Measurements from ENCODE around the gene RHOC. TPM values are rescaled to one million over a fixed set of nuclear protein-coding genes. Genes with fewer than 3 reads are reported as not detected.
A peak's percentile ranks its signal among the peaks of the same experiment; 100 is the strongest.

RHOC gene
- polyA plus RNA-seq (2013), result 286 and 295 TPM in 2 replicates

DNA sequence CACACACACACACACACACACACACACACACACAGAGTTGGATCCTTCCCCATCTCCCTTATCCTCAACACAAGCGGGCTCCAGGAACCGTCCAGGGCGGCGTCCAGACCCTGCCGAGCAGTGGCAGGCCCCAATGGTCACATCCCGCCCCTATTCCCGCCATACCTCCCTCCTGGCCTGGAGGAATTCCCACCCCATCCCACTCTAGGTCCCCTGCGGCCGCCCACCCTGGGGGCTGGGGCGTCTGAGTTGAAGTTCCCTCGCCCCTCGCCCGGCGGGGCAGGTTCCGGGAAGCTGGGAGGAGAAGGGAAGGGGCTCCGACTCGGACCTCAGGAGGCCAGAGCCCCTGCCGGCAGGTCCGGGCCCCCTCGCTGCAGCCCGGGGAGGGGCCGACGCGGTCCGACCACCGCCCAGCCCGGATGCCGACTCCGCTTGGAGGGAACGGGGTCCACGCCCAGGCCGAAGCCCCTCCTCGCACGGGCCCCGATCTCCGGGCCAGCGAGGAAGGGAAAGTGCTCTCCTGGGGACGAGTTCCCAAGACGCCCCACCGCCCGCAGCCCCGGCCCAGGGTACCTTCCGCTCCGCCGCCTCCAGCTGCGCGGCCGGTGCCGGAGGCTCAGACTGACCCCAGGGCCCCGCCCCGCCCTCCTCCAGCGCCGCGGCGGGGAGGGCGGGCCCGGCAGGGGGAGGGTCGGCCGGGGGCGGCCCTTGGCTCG is at the start of gene RHOC:
TSS of gene RHOC (minus strand) at position 623 of the 716 bp plus-strand sequence. CDS start 3,328 bp downstream, outside the sequence.
- Histone ChIP-seq H3K9ac (ENCODE audit: low read length) (peak within 1 kb of the TSS; percentile 85), H3K4me3 (ENCODE audit: low read depth, low read length) (peak within 1 kb of the TSS; percentile 89), H2AFZ (ENCODE audit: insufficient read depth, low read length, poor library complexity) (peak within 1 kb of the TSS; percentile 91), H4K8ac (ENCODE audit: low read depth, low read length) (peak within 1 kb of the TSS; percentile 81), H3K79me1 (ENCODE audit: low read length) (peaks cover 22% of the 10 kb centered on the region), H3K14ac (ENCODE audit: low read length) (peak within 1 kb of the TSS; percentile 97), H2BK12ac (ENCODE audit: low read length) (peak within 1 kb of the TSS; percentile 67), H2BK5ac (ENCODE audit: low read depth, low read length, poor library complexity) (peak within 1 kb of the TSS; percentile 92), H3K4me2 (ENCODE audit: low read length) (peak within 1 kb of the TSS; percentile 81), H3K36me3 (ENCODE audit: control insufficient read depth in 1 of 2, insufficient read depth in 2 of 2, low read length in 2 of 2) (peaks cover 16 to 23% of the 10 kb centered on the region in 2 experiments), H2BK120ac (ENCODE audit: insufficient read depth, low read length, poor library complexity) (peak within 1 kb of the TSS; percentile 90), H4K91ac (ENCODE audit: low read depth, low read length) (peak within 1 kb of the TSS; percentile 95), H3K18ac (ENCODE audit: low read length) (peak within 1 kb of the TSS; percentile 94), H2AK5ac (ENCODE audit: low read length) (peak within 1 kb of the TSS; percentile 92), H3K79me2 (ENCODE audit: control insufficient read depth, insufficient read depth, low read length, poor library complexity) (peaks cover 21% of the 10 kb centered on the region), H3K23ac (ENCODE audit: low read length) (no peak within 1 kb of the TSS), H3K27ac (ENCODE audit: low read depth, low read length) (peak within 1 kb of the TSS; percentile 83), H4K12ac (ENCODE audit: low read depth, low read length) (peak within 1 kb of the TSS; percentile 89), H3K27me3 (ENCODE audit: insufficient read depth, low read length) (no peaks in the 10 kb centered on the region), H3K4me1 (ENCODE audit: control insufficient read depth in 1 of 2, insufficient read depth in 2 of 2, low read length in 2 of 2) (peaks cover 18 to 27% of the 10 kb centered on the region in 2 experiments), H3K4ac (ENCODE audit: low read depth, low read length) (peak within 1 kb of the TSS; percentile 98), H3K9me3 (ENCODE audit: insufficient read depth, low read depth, low read length) (no peaks in the 10 kb centered on the region)
- peak; percentile 73 to 88 for DNase-seq
- WGBS (ENCODE audit: extremely low coverage, insufficient coverage, insufficient read length), result no CpG with 5 or more reads among the region's 61 CpGs

DNA sequence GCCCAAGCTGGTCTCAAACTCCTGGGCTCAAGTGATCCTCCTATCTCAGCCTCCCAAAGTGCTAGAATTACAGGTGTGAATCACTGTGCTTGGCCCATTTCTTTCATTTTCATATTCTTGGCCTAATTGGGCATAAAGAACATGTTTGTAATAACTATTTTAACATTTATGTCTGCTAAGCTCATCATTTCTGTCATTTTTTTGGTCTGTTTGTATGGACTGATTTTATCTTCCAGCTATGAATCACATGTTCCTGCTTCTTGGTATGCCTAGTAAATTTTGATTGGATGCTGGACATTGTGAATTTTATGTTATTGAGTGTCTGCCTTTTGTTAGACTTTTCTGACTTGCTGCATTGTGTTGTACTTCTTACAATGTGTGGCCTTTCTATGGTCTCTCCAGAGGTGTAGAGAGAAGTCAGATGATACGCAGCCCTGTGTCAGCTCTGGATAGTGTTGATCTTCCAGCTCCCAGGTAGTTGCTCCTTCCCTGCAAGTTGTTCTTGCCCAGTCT is 47.2 kb upstream of the RHOC start:
- Histone ChIP-seq H2BK120ac (ENCODE audit: insufficient read depth, low read length, poor library complexity) (no peak overlapping the region), H3K4me1 (ENCODE audit: control insufficient read depth in 1 of 2, insufficient read depth in 2 of 2, low read length in 2 of 2) (peaks cover 4 to 5% of the 10 kb centered on the region in 2 experiments), H3K79me1 (ENCODE audit: low read length) (no peaks in the 10 kb centered on the region), H3K14ac (ENCODE audit: low read length) (no peak overlapping the region), H3K36me3 (ENCODE audit: control insufficient read depth in 1 of 2, insufficient read depth in 2 of 2, low read length in 2 of 2) (no peaks in the 10 kb centered on the region), H3K4me3 (ENCODE audit: low read depth, low read length) (no peak overlapping the region), H4K12ac (ENCODE audit: low read depth, low read length) (no peak overlapping the region), H4K8ac (ENCODE audit: low read depth, low read length) (no peak overlapping the region), H3K18ac (ENCODE audit: low read length) (no peak overlapping the region), H3K9ac (ENCODE audit: low read length) (no peak overlapping the region), H2BK12ac (ENCODE audit: low read length) (no peak overlapping the region), H2AFZ (ENCODE audit: insufficient read depth, low read length, poor library complexity) (no peak overlapping the region), H3K79me2 (ENCODE audit: control insufficient read depth, insufficient read depth, low read length, poor library complexity) (no peaks in the 10 kb centered on the region), H3K27ac (ENCODE audit: low read depth, low read length) (no peak overlapping the region), H3K23ac (ENCODE audit: low read length) (no peak overlapping the region), H3K9me3 (ENCODE audit: insufficient read depth, low read depth, low read length) (no peaks in the 10 kb centered on the region), H3K4me2 (ENCODE audit: low read length) (no peak overlapping the region), H3K4ac (ENCODE audit: low read depth, low read length) (no peak overlapping the region), H3K27me3 (ENCODE audit: insufficient read depth, low read length) (no peaks in the 10 kb centered on the region), H2AK5ac (ENCODE audit: low read length) (no peak overlapping the region), H2BK5ac (ENCODE audit: low read depth, low read length, poor library complexity) (no peak overlapping the region), H4K91ac (ENCODE audit: low read depth, low read length) (no peak overlapping the region)
- WGBS (ENCODE audit: extremely low coverage, insufficient coverage, insufficient read length), result no CpG with 5 or more reads among the region's 1 CpG
- DNase-seq, result peak; percentile 28 to 82

DNA sequence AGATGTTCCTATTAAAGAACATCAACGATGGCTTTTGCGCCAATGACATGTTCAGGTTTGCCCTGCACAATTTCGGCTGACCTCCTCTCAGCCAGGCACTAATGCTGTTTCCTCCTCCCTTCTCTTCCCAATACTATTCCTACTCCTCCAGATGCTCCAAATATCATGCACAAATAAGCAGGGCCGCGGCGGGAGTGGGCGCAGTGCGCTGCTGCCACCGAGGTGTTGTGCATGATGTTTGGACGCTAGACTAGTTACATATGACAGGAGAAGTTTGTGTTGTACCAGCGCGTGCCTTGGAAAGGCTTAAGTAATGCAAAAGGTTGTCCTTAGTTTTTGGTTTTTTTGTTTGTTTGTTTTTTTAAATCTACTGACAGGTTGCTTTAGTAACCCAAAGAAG is 41.5 kb upstream of the RHOC start:
- H3K9me3 ChIP-seq (ENCODE audit: insufficient read depth, low read depth, low read length), result peaks cover 1% of the 10 kb centered on the region
- H3K18ac ChIP-seq (ENCODE audit: low read length), result no peak overlapping the region
- H4K8ac ChIP-seq (ENCODE audit: low read depth, low read length), result no peak overlapping the region
- no peak overlapping the region for H3K4me3 ChIP-seq (ENCODE audit: low read depth, low read length)
- H2BK120ac ChIP-seq (ENCODE audit: insufficient read depth, low read length, poor library complexity), result no peak overlapping the region
- H3K4me1 ChIP-seq (ENCODE audit: control insufficient read depth in 1 of 2, insufficient read depth in 2 of 2, low read length in 2 of 2), result peaks cover 5 to 7% of the 10 kb centered on the region in 2 experiments
- no peak overlapping the region for H4K91ac ChIP-seq (ENCODE audit: low read depth, low read length)
- no peak overlapping the region for H2BK12ac ChIP-seq (ENCODE audit: low read length)
- peaks cover 7% of the 10 kb centered on the region for H3K27me3 ChIP-seq (ENCODE audit: insufficient read depth, low read length)
- DNase-seq, result no peak
- no peak overlapping the region for H3K14ac ChIP-seq (ENCODE audit: low read length)
- H2BK5ac ChIP-seq (ENCODE audit: low read depth, low read length, poor library complexity), result no peak overlapping the region
- H3K23ac ChIP-seq (ENCODE audit: low read length), result no peak overlapping the region
- no peaks in the 10 kb centered on the region for H3K36me3 ChIP-seq (ENCODE audit: control insufficient read depth in 1 of 2, insufficient read depth in 2 of 2, low read length in 2 of 2)
- no peaks in the 10 kb centered on the region for H3K79me2 ChIP-seq (ENCODE audit: control insufficient read depth, insufficient read depth, low read length, poor library complexity)
- H3K4ac ChIP-seq (ENCODE audit: low read depth, low read length), result no peak overlapping the region
- H2AFZ ChIP-seq (ENCODE audit: insufficient read depth, low read length, poor library complexity), result no peak overlapping the region
- no CpG with 5 or more reads among the region's 12 CpGs for WGBS (ENCODE audit: extremely low coverage, insufficient coverage, insufficient read length)
- H4K12ac ChIP-seq (ENCODE audit: low read depth, low read length), result no peak overlapping the region
- H3K9ac ChIP-seq (ENCODE audit: low read length), result no peak overlapping the region
- H3K79me1 ChIP-seq (ENCODE audit: low read length), result no peaks in the 10 kb centered on the region
- no peak overlapping the region for H2AK5ac ChIP-seq (ENCODE audit: low read length)
- H3K4me2 ChIP-seq (ENCODE audit: low read length), result no peak overlapping the region
- no peak overlapping the region for H3K27ac ChIP-seq (ENCODE audit: low read depth, low read length)

DNA sequence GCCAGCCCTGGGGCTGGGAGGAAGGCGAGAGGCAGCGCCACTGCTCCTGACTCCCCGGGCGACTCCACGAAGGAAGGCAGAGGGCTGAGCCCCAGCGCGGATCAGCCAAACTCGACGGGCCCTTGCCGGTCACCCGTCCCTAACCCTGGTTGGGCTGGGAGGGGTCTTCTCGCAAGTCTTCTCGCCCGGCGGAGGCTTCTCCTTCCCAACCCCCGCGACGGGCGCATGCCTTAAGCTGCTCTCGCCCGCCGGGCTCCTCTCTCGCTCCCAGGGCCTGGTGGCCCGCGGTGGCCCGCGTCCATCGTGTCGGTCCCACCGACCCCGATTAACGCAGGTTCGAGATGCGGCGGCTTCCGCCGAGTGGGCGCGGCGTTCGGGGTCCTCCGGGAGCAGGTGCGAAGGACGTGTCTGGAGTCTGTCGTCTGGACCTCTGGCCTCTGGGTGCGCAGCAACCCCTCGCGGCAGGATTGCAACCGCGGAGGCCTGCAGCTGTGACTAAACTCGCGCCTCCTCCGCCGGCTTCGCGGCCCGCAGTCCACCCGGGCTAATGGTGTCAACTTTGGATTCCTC is 37.2 kb upstream of the RHOC start:
- peak; percentile 35 to 57 for DNase-seq
- Histone ChIP-seq H2BK5ac (ENCODE audit: low read depth, low read length, poor library complexity) (no peak overlapping the region), H4K91ac (ENCODE audit: low read depth, low read length) (no peak overlapping the region), H3K14ac (ENCODE audit: low read length) (no peak overlapping the region), H3K4me3 (ENCODE audit: low read depth, low read length) (peak overlapping the region; percentile 25), H4K12ac (ENCODE audit: low read depth, low read length) (no peak overlapping the region), H3K27ac (ENCODE audit: low read depth, low read length) (no peak overlapping the region), H3K23ac (ENCODE audit: low read length) (no peak overlapping the region), H3K79me1 (ENCODE audit: low read length) (no peaks in the 10 kb centered on the region), H3K79me2 (ENCODE audit: control insufficient read depth, insufficient read depth, low read length, poor library complexity) (no peaks in the 10 kb centered on the region), H3K4me2 (ENCODE audit: low read length) (peak overlapping the region; percentile 75), H3K9me3 (ENCODE audit: insufficient read depth, low read depth, low read length) (peaks cover 1% of the 10 kb centered on the region), H3K4ac (ENCODE audit: low read depth, low read length) (no peak overlapping the region), H3K18ac (ENCODE audit: low read length) (no peak overlapping the region), H3K27me3 (ENCODE audit: insufficient read depth, low read length) (peaks cover 7% of the 10 kb centered on the region), H2AK5ac (ENCODE audit: low read length) (no peak overlapping the region), H3K36me3 (ENCODE audit: control insufficient read depth in 1 of 2, insufficient read depth in 2 of 2, low read length in 2 of 2) (no peaks in the 10 kb centered on the region), H2BK12ac (ENCODE audit: low read length) (no peak overlapping the region), H2AFZ (ENCODE audit: insufficient read depth, low read length, poor library complexity) (no peak overlapping the region), H3K4me1 (ENCODE audit: control insufficient read depth in 1 of 2, insufficient read depth in 2 of 2, low read length in 2 of 2) (peaks cover 5 to 7% of the 10 kb centered on the region in 2 experiments), H4K8ac (ENCODE audit: low read depth, low read length) (no peak overlapping the region), H3K9ac (ENCODE audit: low read length) (no peak overlapping the region), H2BK120ac (ENCODE audit: insufficient read depth, low read length, poor library complexity) (no peak overlapping the region)
- no CpG with 5 or more reads among the region's 58 CpGs for WGBS (ENCODE audit: extremely low coverage, insufficient coverage, insufficient read length)
